Neural crest cell (in vitro differentiated cells): ENCODE measurements around the gene PLA2G2C. TPM values are rescaled to one million over a fixed set of nuclear protein-coding genes. Genes with fewer than 3 reads are reported as not detected.

Experiments
- DNase-seq: peaks from one replicate; pipeline ENCODE4 v3.0.0; 2021; ENCODE audit warnings: low read depth, mixed read lengths, low spot score
- H3K27ac Mint-ChIP-seq: one replicate; pipeline ENCODE4 v1.8.0; 2021; ENCODE audit warnings: mild to moderate bottlenecking, mixed read lengths; ENCODE audit not compliant: unreplicated experiment
- H3K27me3 Mint-ChIP-seq: 2 replicates; pipeline ENCODE4 v1.8.0; 2021; ENCODE audit warnings: low read depth, mild to moderate bottlenecking, mixed read lengths
- H3K36me3 Mint-ChIP-seq: 2 replicates; pipeline ENCODE4 v1.8.0; 2021; ENCODE audit warnings: low read depth, mild to moderate bottlenecking, mixed read lengths
- H3K4me1 Mint-ChIP-seq: 2 replicates; pipeline ENCODE4 v1.8.0; 2021; ENCODE audit warnings: mixed read lengths
- H3K4me3 Mint-ChIP-seq: one replicate; pipeline ENCODE4 v1.8.0; 2021; ENCODE audit warnings: mild to moderate bottlenecking, mixed read lengths
- H3K9me3 Mint-ChIP-seq: 2 replicates; pipeline ENCODE4 v1.8.0; 2021; ENCODE audit warnings: mixed read lengths
- total RNA-seq: library from RNA; stranded (reverse); gene quantifications from 2 replicates; pipeline ENCODE4 v1.2.1, GENCODE V29; 2021
- TF ChIP-seq, protein P1 (sequence below): fragments of 200-600 bp; sonication (generic); conservative IDR thresholded peaks from 2 replicates; pipeline ENCODE4 v1.5.0; 2021; ENCODE audit warnings: antibody characterized with exemption, mild to moderate bottlenecking

The PLA2G2C gene
- total RNA-seq, 1 donor from 2014 or later, result not detected

DNA sequence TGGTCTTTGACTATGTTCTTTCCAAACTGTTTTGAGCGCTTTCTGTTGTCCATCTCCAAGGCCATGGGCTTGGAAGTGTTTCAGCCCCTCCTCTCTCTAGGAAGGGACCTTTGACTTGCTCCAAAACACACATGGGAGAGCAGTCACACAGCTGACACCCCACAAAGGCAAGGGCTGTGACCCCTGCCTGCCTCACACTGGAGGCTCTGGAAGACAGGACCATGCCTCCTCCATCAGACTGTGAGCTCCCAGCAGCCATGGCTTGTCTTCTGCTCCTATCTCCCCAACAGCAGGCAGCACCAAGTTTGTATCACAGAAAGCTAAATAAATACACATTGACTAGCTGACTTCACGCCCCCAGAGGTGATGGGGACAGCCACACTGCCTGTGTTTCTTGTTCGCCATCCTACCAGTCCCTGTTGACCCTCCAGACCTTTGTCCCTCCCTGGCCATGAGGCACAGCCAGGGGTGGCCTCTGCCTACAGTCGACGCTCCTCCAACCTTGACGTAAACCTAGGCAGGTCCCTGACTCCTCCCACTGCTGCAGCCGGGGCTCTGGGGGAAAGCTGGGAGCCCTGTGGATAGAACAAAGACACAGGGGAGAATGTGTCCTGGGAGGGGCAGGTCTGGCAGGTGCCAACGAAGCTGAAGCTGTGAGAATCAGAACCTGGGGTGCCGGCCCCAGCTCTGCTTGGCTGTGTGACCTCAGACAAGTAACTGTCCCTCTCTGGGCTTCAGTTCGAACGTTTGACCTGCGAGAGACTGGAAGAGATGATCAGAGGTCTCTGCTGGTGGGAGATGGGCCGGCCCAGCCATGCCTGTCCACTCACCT is 42.4 kb downstream of the PLA2G2C start:
- TF ChIP-seq, protein P1, sequence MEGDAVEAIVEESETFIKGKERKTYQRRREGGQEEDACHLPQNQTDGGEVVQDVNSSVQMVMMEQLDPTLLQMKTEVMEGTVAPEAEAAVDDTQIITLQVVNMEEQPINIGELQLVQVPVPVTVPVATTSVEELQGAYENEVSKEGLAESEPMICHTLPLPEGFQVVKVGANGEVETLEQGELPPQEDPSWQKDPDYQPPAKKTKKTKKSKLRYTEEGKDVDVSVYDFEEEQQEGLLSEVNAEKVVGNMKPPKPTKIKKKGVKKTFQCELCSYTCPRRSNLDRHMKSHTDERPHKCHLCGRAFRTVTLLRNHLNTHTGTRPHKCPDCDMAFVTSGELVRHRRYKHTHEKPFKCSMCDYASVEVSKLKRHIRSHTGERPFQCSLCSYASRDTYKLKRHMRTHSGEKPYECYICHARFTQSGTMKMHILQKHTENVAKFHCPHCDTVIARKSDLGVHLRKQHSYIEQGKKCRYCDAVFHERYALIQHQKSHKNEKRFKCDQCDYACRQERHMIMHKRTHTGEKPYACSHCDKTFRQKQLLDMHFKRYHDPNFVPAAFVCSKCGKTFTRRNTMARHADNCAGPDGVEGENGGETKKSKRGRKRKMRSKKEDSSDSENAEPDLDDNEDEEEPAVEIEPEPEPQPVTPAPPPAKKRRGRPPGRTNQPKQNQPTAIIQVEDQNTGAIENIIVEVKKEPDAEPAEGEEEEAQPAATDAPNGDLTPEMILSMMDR, result no peak
- Mint-ChIP-seq H3K4me3 (no peak overlapping the region), H3K27me3 (no peaks in the 10 kb centered on the region), H3K36me3 (no peaks in the 10 kb centered on the region), H3K9me3 (no peaks in the 10 kb centered on the region), H3K4me1 (no peaks in the 10 kb centered on the region), H3K27ac (no peak overlapping the region)
- DNase-seq, result no peak

DNA sequence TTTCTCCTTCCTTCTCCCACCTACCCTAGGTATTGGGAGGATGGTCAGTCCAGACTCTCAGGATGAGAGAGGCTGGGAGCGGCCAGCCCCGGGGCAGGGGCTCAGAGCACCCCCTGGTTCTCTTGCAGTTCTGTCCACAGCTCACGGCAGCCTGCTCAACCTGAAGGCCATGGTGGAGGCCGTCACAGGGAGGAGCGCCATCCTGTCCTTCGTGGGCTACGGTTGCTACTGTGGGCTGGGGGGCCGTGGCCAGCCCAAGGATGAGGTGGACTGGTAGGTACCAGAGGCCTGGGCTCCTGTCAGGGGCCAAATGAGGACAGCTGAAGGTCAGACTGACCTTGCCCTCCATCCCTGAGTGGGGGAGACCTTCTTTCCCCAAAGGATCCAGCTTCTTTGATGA is 43.0 kb downstream of the PLA2G2C start:
- Mint-ChIP-seq H3K27ac (no peak overlapping the region), H3K9me3 (no peaks in the 10 kb centered on the region), H3K4me1 (no peaks in the 10 kb centered on the region), H3K27me3 (no peaks in the 10 kb centered on the region), H3K36me3 (no peaks in the 10 kb centered on the region), H3K4me3 (no peak overlapping the region)
- DNase-seq, result no peak
- TF ChIP-seq, protein P1, result no peak

DNA sequence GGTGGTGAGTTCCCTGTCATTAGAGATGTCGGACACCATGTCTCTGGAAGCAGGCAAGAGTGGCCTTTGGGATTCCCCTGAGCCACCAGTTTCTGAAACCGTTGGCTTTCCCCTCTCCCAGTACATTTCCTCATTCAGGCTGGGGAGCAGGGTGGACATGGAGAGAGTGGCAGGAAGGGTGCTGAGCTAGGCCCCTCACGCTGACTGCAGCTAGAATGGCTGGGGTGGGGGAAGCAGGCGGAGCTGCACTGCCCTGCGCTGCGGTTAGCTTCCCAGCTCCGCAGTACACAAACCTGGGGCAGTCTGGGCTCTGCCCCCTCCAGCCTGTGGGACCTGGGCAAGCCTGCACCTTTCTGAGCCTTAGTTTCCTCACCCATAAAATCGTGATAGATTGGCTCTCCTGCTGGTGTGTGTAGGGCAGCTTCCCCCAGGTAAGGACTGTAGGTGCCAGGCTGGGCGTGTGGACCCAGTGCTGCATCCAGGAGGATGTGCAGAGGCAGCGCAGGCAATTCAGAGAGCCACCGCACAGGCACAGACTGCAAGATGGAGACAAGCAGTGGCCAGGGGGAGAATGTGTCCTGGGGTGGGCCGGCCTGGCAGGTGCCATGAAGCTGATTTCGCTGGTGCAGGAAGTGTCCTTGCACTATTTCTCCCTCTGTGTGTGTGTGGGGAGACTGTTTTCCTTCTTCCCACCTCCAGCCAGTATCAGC is 44.2 kb downstream of the PLA2G2C start:
- no peaks in the 10 kb centered on the region for H3K27me3 Mint-ChIP-seq
- H3K4me3 Mint-ChIP-seq, result no peak overlapping the region
- H3K9me3 Mint-ChIP-seq, result no peaks in the 10 kb centered on the region
- TF ChIP-seq, protein P1, result no peak
- no peaks in the 10 kb centered on the region for H3K36me3 Mint-ChIP-seq
- no peak for DNase-seq
- no peak overlapping the region for H3K27ac Mint-ChIP-seq
- H3K4me1 Mint-ChIP-seq, result no peaks in the 10 kb centered on the region

DNA sequence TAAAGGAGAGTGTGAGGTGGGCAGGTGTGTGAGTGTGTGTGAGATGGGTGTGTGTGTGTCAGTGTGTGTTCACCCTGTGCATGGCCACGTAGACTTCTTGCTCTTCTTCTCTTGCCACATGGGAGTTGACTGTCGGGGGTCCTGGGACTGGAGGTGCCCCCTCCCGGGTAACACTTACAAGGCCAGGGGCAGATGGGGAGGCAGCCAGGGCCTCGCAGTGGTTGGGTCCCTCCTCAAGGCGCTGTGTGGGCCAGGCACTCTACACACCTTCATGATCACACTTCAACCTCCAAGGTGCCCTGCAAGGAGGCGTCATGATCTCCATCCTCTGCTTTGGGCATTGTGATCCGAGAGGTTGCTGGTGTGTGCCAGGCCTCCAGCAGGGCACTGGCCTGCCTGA is 44.9 kb downstream of the PLA2G2C start:
- Mint-ChIP-seq H3K36me3 (no peaks in the 10 kb centered on the region), H3K4me1 (no peaks in the 10 kb centered on the region), H3K4me3 (no peak overlapping the region), H3K9me3 (no peaks in the 10 kb centered on the region), H3K27me3 (no peaks in the 10 kb centered on the region), H3K27ac (no peak overlapping the region)
- TF ChIP-seq, protein P1, result no peak
- DNase-seq, result no peak

DNA sequence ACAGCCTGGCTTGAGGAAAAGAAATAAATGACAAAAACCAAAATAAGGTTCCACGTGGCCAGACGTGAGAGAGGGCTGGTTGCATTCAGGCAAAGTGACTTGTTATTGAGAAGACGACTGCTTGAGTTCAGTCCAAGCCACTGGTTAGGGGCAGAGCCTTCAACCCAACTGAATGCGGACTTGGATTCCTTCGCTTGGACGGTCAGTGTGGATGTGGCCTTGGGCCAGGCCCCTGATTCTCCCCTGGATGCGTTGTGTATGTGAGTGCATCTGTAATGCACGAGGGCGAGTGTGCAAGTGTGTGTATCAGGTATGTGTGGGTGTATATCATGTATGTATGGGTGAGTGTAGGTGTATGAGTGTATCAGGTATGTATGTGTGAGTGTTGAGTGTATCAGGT is 45.3 kb downstream of the PLA2G2C start:
- DNase-seq, result no peak

More for the DNA sequence above, 45.3 kb downstream of the PLA2G2C start:
- Mint-ChIP-seq H3K27ac (no peak overlapping the region), H3K4me3 (no peak overlapping the region), H3K4me1 (no peaks in the 10 kb centered on the region), H3K27me3 (no peaks in the 10 kb centered on the region), H3K9me3 (peaks cover 2% of the 10 kb centered on the region), H3K36me3 (no peaks in the 10 kb centered on the region)
- TF ChIP-seq, protein P1, result no peak
